ENCODE results near the gene AKTIP. TPM values are rescaled to one million over a fixed set of nuclear protein-coding genes. Genes with fewer than 3 reads are reported as not detected.
"Not testable (repeated sequence)": the region's sequence is repeated elsewhere in the genome, so short reads cannot be mapped to it uniquely, and the experiment has no call there.

The AKTIP gene
- 10 to 100 TPM; 11.6 to 17.9 (median 13.8) TPM for polyA plus RNA-seq (ENCODE audit: low read depth in 6 of 6)

DNA sequence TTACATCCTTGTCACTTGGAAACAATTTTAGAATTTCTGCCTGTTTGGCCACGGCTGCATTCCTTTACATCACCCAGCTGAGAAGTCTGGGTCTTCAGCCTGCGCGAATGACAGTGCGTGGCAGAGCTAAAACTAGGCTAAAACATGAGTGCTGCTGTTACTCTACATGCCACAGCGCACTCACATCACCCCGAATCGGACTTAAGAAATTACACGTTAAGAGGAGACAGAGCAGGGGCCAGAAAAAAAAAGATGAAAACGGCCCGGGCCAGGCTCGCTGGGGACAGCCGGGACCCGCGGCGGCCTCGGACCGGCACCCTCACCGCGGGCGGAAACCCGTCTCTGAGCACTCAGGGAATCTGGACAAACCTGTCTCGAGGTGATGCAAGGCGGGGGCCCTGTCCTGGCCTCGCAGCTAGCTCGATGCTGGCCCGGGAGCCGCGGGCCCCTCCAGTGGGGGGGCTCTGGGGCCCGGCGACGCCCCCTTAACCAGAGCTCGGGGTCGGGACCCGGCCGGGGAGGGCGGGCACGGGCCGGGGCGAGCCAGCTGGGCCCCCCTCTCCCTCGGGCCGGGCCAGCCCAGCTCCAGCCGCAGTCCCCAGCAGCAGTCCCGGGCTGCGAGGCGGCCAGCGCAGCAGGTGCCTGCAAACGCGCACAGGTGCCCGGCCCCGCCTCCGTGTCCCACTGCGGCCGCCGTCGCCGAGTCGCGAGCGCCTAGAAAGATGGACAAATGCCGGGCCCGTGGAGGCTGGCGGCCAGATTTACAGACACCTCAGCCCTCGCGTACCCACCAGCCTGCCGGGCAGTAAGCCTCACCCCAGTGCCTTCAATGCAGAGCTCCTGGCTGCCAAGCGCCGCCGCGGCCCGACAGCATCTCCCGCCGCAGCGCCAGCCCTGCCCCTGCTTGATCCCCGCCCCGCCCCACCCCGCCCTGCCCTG is at the start of gene AKTIP:
Gene AKTIP, minus strand, starts transcription at position 879 of the 939 bp plus-strand sequence. CDS start 2,950 bp downstream, outside the sequence.
- Mint-ChIP-seq H3K27ac (peak within 1 kb of the TSS; percentile 90 to 99 (median 98)), H3K36me3 (peaks cover 0 to 5% of the 10 kb centered on the region in 2 donors), H3K4me3 (peak within 1 kb of the TSS; percentile 86 to 98 (median 94)), H3K9me3 (no peaks in the 10 kb centered on the region), H3K4me1 (peaks cover 23 to 34% (median 23%) of the 10 kb centered on the region in 3 donors), H3K27me3 (no peaks in the 10 kb centered on the region)
- DNase-seq (no peak), ATAC-seq (ENCODE audit: low read depth in 2 of 2) (peak; percentile 20 to 24)

DNA sequence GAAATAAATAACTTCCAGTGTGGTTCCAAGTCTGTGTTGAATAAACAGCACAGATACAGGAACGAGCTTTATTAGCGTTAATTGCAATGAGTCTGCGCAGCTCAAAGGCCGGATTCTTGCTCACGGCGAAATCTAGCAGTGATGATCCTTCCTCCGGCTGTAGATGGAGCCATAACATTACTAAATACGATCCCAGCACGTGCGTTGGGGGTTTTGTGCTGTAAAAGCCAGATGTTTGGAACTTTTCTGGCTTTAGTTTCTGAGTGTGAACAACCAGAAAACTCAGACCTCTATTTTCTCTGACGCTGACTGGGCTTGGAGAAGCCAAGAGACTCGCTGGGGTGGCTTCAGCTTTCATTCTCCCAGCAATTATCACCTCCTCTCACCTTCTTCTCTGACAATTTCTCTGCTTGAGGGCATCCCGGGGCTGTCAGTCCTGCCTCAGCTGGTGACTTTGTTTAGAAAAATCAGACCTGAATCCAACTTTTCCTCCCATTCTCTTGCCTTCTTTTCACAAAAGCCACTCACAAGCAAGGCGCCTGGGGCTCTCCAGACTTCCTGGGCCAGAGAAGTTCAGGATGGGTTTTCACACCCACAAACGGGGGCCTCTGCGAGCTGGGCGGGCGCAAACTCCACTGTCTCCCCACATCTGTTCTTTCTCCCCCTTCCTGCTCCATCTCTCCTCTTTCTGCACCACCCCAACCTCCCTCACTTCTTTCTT is 47.1 kb upstream of the AKTIP start:
- ATAC-seq (ENCODE audit: low read depth in 2 of 2), result peak; percentile 84 to 93
- Mint-ChIP-seq H3K4me3 (no peak overlapping the region), H3K4me1 (peaks cover 11 to 26% (median 15%) of the 10 kb centered on the region in 3 donors), H3K9me3 (no peaks in the 10 kb centered on the region), H3K27ac (peak overlapping the region in 4 of 6 donors; percentile 32 to 92 (median 76)), H3K27me3 (peaks cover 8 to 38% (median 22%) of the 10 kb centered on the region in 3 donors), H3K36me3 (no peaks in the 10 kb centered on the region)
- DNase-seq, result peak; percentile 52

GRCh38 chr16:53546988-53547391 is 44.0 kb upstream of the AKTIP start:
- ATAC-seq (ENCODE audit: low read depth in 2 of 2), result no peak
- Mint-ChIP-seq H3K4me1 (peaks cover 13 to 26% (median 15%) of the 10 kb centered on the region in 3 donors), H3K36me3 (no peaks in the 10 kb centered on the region), H3K27me3 (peaks cover 18 to 37% (median 35%) of the 10 kb centered on the region in 3 donors), H3K27ac (peak overlapping the region in 1 of 6 donors; percentile 75), H3K4me3 (no peak overlapping the region), H3K9me3 (no peaks in the 10 kb centered on the region)
- no peak for DNase-seq

DNA sequence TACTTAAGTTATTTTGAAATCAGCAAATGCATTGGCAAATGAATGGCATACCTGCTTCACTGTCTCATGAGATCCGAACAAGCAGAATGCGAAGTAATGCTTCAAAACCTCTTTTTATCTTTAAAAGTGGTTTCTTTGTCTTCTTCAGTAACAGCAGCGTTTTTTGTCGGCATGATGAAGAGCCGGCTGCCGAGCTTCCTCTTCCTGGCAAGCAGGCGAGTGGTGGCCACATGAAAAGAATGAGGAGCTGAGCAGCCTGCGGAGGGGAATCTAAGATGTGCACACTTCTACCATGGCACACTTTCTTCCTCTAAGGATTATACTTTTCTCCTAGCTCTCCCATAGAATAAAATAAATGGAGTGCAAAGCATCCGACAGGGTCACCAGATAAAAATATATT is 42.4 kb upstream of the AKTIP start:
- ATAC-seq (ENCODE audit: low read depth in 2 of 2) (no peak), DNase-seq (no peak)
- Mint-ChIP-seq H3K27ac (peak overlapping the region in 1 of 6 donors; percentile 73), H3K9me3 (no peaks in the 10 kb centered on the region), H3K4me1 (peaks cover 6 to 23% (median 9%) of the 10 kb centered on the region in 3 donors), H3K27me3 (peaks cover 21 to 32% (median 27%) of the 10 kb centered on the region in 3 donors), H3K36me3 (no peaks in the 10 kb centered on the region), H3K4me3 (peak overlapping the region in 1 of 8 donors; percentile 9)

- H3K27ac Mint-ChIP-seq, result peak overlapping the region in 1 of 6 donors; percentile 70
- H3K27me3 Mint-ChIP-seq, result peaks cover 18 to 29% (median 23%) of the 10 kb centered on the region in 3 donors
- ATAC-seq (ENCODE audit: low read depth in 2 of 2), result no peak
- H3K4me1 Mint-ChIP-seq, result peaks cover 6 to 14% (median 7%) of the 10 kb centered on the region in 3 donors
- no peak overlapping the region for H3K4me3 Mint-ChIP-seq
- H3K9me3 Mint-ChIP-seq, result no peaks in the 10 kb centered on the region
- H3K36me3 Mint-ChIP-seq, result no peaks in the 10 kb centered on the region
- no peak for DNase-seq
Measured at GRCh38 chr16:53542283-53542682, 39.3 kb upstream of the AKTIP start.

- Mint-ChIP-seq H3K27me3 (peaks cover 18 to 33% (median 23%) of the 10 kb centered on the region in 3 donors), H3K4me1 (peaks cover 0 to 6% (median 5%) of the 10 kb centered on the region in 3 donors), H3K36me3 (no peaks in the 10 kb centered on the region), H3K4me3 (no peak overlapping the region), H3K9me3 (no peaks in the 10 kb centered on the region), H3K27ac (peak overlapping the region in 2 of 6 donors; percentile 38 to 66)
- ATAC-seq (ENCODE audit: low read depth in 2 of 2) (no peak), DNase-seq (no peak)
Measured at GRCh38 chr16:53541326-53541725, 38.3 kb upstream of the AKTIP start.

DNA sequence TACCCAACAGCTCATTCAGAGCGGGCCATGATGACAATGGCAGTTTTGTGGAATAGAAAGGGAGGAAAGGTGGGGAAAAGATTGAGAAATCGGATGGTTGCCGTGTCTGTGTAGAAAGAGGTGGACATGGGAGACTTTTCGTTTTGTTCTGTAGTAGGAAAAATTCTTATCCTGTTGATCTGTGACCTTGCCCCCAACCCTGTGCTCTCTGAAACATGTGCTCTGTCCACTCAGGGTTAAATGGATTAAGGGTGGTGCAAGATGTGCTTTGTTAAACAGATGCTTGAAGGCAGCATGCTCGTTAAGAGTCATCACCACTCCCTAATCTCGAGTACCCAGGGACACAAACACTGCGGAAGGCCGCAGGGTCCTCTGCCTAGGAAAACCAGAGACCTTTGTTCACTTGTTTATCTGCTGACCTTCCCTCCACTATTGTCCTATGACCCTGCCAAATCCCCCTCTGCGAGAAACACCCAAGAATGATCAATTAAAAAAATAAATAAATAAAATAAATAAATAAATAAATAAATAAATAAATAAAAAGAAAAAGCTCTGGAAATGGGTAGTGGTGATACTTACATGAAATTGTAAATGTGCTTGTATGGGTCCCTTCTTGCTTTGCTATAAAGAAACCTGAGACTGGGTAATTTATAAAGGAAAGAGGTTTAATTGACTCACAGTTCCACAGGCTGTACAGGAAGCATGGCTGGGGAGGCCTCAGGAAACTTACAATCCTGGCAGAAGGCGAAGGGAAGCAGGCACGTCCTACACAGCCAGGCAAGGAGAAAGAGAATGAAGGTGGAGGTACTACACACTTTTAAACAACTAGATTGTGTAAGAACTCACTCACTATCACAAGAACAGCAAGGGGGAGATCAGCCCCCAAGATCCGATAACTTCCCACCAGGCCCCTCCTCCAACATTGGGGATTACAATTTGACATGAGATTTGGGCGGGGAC is 37.0 kb upstream of the AKTIP start:
- H3K4me1 Mint-ChIP-seq, H3K9me3 Mint-ChIP-seq: not testable (repeated sequence)

DNA sequence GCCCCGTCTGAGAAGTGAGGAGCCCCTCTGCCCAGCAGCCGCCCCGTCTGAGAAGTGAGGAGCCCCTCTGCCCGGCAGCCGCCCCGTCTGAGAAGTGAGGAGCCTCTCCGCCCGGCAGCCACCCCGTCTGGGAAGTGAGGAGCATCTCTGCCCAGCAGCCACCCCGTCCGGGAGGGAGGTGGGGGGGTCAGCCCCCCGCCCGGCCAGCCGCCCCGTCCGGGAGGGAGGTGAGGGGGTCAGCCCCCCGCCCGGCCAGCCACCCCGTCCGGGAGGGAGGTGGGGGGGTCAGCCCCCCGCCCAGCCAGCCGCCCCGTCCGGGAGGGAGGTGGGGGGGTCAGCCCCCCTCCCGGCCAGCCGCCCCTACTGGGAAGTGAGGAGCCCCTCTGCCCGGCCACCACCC is 36.3 kb upstream of the AKTIP start:
- not testable (repeated sequence) for H3K9me3 Mint-ChIP-seq; H3K36me3 Mint-ChIP-seq; H3K4me3 Mint-ChIP-seq; DNase-seq; H3K27ac Mint-ChIP-seq; ATAC-seq (ENCODE audit: low read depth in 2 of 2); H3K4me1 Mint-ChIP-seq
- peaks cover 13 to 25% (median 23%) of the 10 kb centered on the region in 3 donors for H3K27me3 Mint-ChIP-seq

More for the DNA sequence above, 37.0 kb upstream of the AKTIP start:
- peak overlapping the region in 1 of 6 donors; percentile 59 for H3K27ac Mint-ChIP-seq
- not testable (repeated sequence) for H3K4me3 Mint-ChIP-seq; ATAC-seq (ENCODE audit: low read depth in 2 of 2); DNase-seq; H3K36me3 Mint-ChIP-seq
- H3K27me3 Mint-ChIP-seq, result peaks cover 18 to 29% (median 23%) of the 10 kb centered on the region in 3 donors

- DNase-seq (no peak), ATAC-seq (ENCODE audit: low read depth in 2 of 2) (no peak)
- no peak overlapping the region for H3K4me3 Mint-ChIP-seq
- H3K9me3 Mint-ChIP-seq, result no peaks in the 10 kb centered on the region
- H3K27me3 Mint-ChIP-seq, result peaks cover 9 to 19% (median 9%) of the 10 kb centered on the region in 3 donors
- no peak overlapping the region for H3K27ac Mint-ChIP-seq
- H3K4me1 Mint-ChIP-seq, result peaks cover 4 to 7% (median 5%) of the 10 kb centered on the region in 3 donors
- no peaks in the 10 kb centered on the region for H3K36me3 Mint-ChIP-seq
Measured at GRCh38 chr16:53537626-53538025, 34.6 kb upstream of the AKTIP start.

DNA sequence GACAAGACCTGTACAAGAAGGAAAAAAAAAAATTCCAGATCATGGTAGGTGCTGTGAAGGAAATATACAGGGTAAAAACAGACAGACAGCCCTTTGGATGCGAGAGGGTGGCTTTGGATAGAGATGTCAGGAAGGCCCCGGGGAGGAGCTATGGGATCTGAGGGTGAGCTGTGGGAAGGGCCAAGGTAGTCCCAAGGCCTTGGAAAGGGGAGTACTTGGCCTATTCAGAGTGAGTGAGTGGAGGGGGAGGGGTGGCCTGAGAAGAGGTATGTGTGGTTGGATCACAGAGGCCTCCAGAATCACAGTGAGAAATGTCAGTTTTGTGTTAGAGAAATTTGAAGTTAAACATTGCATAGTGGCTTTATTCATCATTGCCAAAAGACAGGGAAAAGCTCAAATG is 31.2 kb upstream of the AKTIP start:
- ATAC-seq (ENCODE audit: low read depth in 2 of 2) (no peak), DNase-seq (no peak)
- Mint-ChIP-seq H3K9me3 (no peaks in the 10 kb centered on the region), H3K36me3 (no peaks in the 10 kb centered on the region), H3K4me3 (peak overlapping the region in 2 of 8 donors; percentile 22 to 48), H3K27ac (peak overlapping the region in 3 of 6 donors; percentile 39 to 66 (median 43)), H3K4me1 (peaks cover 4 to 13% (median 5%) of the 10 kb centered on the region in 3 donors), H3K27me3 (peaks cover 0 to 4% (median 0%) of the 10 kb centered on the region in 3 donors)

- DNase-seq (no peak), ATAC-seq (ENCODE audit: low read depth in 2 of 2) (no peak)
- Mint-ChIP-seq H3K4me1 (peaks cover 8 to 19% (median 8%) of the 10 kb centered on the region in 3 donors), H3K27ac (peak overlapping the region in 1 of 6 donors; percentile 5), H3K36me3 (no peaks in the 10 kb centered on the region), H3K27me3 (no peaks in the 10 kb centered on the region), H3K4me3 (no peak overlapping the region), H3K9me3 (no peaks in the 10 kb centered on the region)
Measured at GRCh38 chr16:53530741-53531140, 27.7 kb upstream of the AKTIP start.

- Mint-ChIP-seq H3K4me1 (peaks cover 10 to 23% (median 14%) of the 10 kb centered on the region in 3 donors), H3K9me3 (no peaks in the 10 kb centered on the region), H3K36me3 (no peaks in the 10 kb centered on the region), H3K27me3 (no peaks in the 10 kb centered on the region), H3K27ac (peak overlapping the region in 4 of 6 donors; percentile 32 to 84 (median 54)), H3K4me3 (no peak overlapping the region)
- ATAC-seq (ENCODE audit: low read depth in 2 of 2), result no peak
- DNase-seq, result no peak
Measured at GRCh38 chr16:53530046-53530445, 27.0 kb upstream of the AKTIP start.

Data from naive B cell (primary cell).